A549 (cell line): Measurements from ENCODE around the gene TMEM41B. TPM values are rescaled to one million over a fixed set of nuclear protein-coding genes. Genes with fewer than 3 reads are reported as not detected.
A peak's percentile ranks its signal among the peaks of the same experiment; 100 is the strongest.

Experiments used
- ATAC-seq, 2 experiments: fragments of 200-7000 bp in 1 of 2; fragments of >200 bp in 1 of 2; cut with Nextera tagmentation in 1 of 2; cut with Tn5 transposase in 1 of 2; 3 replicates each; pipeline versions ENCODE4 v1.8.0 to v1.9.1; 2018 to 2020; ENCODE audit warnings: mild to moderate bottlenecking in 1 of 2, moderate library complexity in 1 of 2
- CTCF ChIA-PET: fragments of 300-600 bp; sonication (Branson Sonifier 250); formaldehyde crosslinking; extraction: SDS; loops from one replicate; lab custom pipeline; 2021; ENCODE audit warnings: antibody characterized with exemption, inconsistent platforms; lab: Yijun Ruan, JAX
- POLR2A ChIA-PET: fragments of 350-600 bp; formaldehyde crosslinking; extraction: SDS; loops from one replicate; lab custom pipeline; 2021; ENCODE audit warnings: antibody characterized with exemption, inconsistent platforms; lab: Yijun Ruan, JAX
- DNase-seq, 2 experiments: peaks; one replicate each; pipeline versions ENCODE4 v3.0.0 to v3.0.0-alpha.2; 2011 to 2016; ENCODE audit warnings: low read depth in 1 of 2, low spot score in 1 of 2
- FAIRE-seq: peaks from 2 replicates; lab custom pipeline; 2011; peaks lifted over from hg19 to GRCh38; lab: Jason Lieb, UNC
- H3K27ac ChIP-seq, 2 experiments: fragments of >200 bp; sonication (Bioruptor Twin); formaldehyde crosslinking; 3 replicates each; pipeline ENCODE4 v1.5.1; 2016 to 2017
- H3K4me1 ChIP-seq: fragments of >200 bp; sonication (Bioruptor Twin); formaldehyde crosslinking; 3 replicates; pipeline ENCODE4 v1.6.1; 2016
- H3K4me2 ChIP-seq: fragments of >200 bp; sonication (Bioruptor Twin); formaldehyde crosslinking; 3 replicates; pipeline ENCODE4 v1.6.1; 2016
- H3K4me3 ChIP-seq: fragments of >200 bp; sonication (Bioruptor Twin); formaldehyde crosslinking; 3 replicates; pipeline ENCODE4 v1.5.1; 2016
- H3K9me3 ChIP-seq: fragments of >200 bp; sonication (Bioruptor Twin); formaldehyde crosslinking; 3 replicates; pipeline ENCODE4 v1.6.1; 2016
- BHLHE40 ChIP-seq: IDR thresholded peaks from 2 replicates; pipeline ENCODE4 v1.6.1; 2012; ENCODE audit warnings: low read depth, low read length, inconsistent platforms
- CEBPB ChIP-seq, 2 experiments: fragments of >200 bp in 1 of 2; sonication (Bioruptor Twin) in 1 of 2; formaldehyde crosslinking in 1 of 2; IDR thresholded peaks; 2 replicates each; pipeline ENCODE4 v1.6.1; 2012 to 2016
- FOSL2 ChIP-seq, 2 experiments: fragments of 450-650 bp in 1 of 2; fragments of >200 bp in 1 of 2; sonication (Bioruptor Twin) in 1 of 2; formaldehyde crosslinking; IDR thresholded peaks; 2 replicates each; pipeline versions ENCODE4 v1.5.0 to v1.6.1; 2016 to 2020; ENCODE audit warnings: mild to moderate bottlenecking in 1 of 2, moderate library complexity in 1 of 2
- FOXS1 ChIP-seq: fragments of 250-450 bp; sonication (Bioruptor Pico); IDR thresholded peaks from 2 replicates; pipeline ENCODE4 v1.5.0; 2020; ENCODE audit warnings: mild to moderate bottlenecking, moderate library complexity
- HOXA7 ChIP-seq: fragments of 250-450 bp; sonication (Bioruptor Pico); IDR thresholded peaks from 2 replicates; pipeline ENCODE4 v1.5.0; 2020; ENCODE audit warnings: mild to moderate bottlenecking, moderate library complexity
- HOXB5 ChIP-seq: fragments of 250-450 bp; sonication (Bioruptor Pico); IDR thresholded peaks from 2 replicates; pipeline ENCODE4 v1.5.0; 2020; ENCODE audit warnings: mild to moderate bottlenecking, moderate library complexity
- JUN ChIP-seq, 2 experiments: fragments of >200 bp; sonication (Bioruptor Twin); formaldehyde crosslinking; IDR thresholded peaks; 2 replicates in 1 of 2; 3 replicates in 1 of 2; pipeline ENCODE4 v1.6.1; 2016 to 2017
- JUNB ChIP-seq: fragments of >200 bp; sonication (Bioruptor Twin); formaldehyde crosslinking; IDR thresholded peaks from 2 replicates; pipeline ENCODE4 v1.6.1; 2016
- MAFK ChIP-seq: fragments of 450-650 bp; IDR thresholded peaks from 2 replicates; pipeline ENCODE4 v1.6.1; 2014; ENCODE audit not compliant: partially characterized antibody
- PHF8 ChIP-seq: fragments of 200-600 bp; sonication (generic); IDR thresholded peaks from 2 replicates; pipeline ENCODE4 v1.6.1; 2016; ENCODE audit warnings: low read depth, mild to moderate bottlenecking, antibody characterized with exemption, moderate library complexity, borderline replicate concordance
- POLR2A ChIP-seq: IDR thresholded peaks from 2 replicates; pipeline ENCODE4 v1.6.1; 2012; ENCODE audit warnings: mild to moderate bottlenecking, low read length
- RAD21 ChIP-seq, 2 experiments: fragments of >200 bp in 1 of 2; sonication (Bioruptor Twin) in 1 of 2; formaldehyde crosslinking in 1 of 2; IDR thresholded peaks in 1 of 2; conservative IDR thresholded peaks in 1 of 2; 2 replicates in 1 of 2; 3 replicates in 1 of 2; pipeline ENCODE4 v1.6.1; 2012 to 2018; ENCODE audit warnings: inconsistent platforms in 1 of 2
- RARB ChIP-seq: fragments of 250-450 bp; sonication (Bioruptor Pico); IDR thresholded peaks from 2 replicates; pipeline ENCODE4 v1.8.0; 2021; ENCODE audit warnings: mild to moderate bottlenecking, moderate library complexity
- ZFP36 ChIP-seq: fragments of 450-650 bp; IDR thresholded peaks from 2 replicates; pipeline ENCODE4 v1.6.1; 2014; ENCODE audit warnings: borderline replicate concordance; ENCODE audit not compliant: partially characterized antibody
- WGBS: methylation state at CpG from one replicate; pipeline ENCODE4 v1.1.6; 2017; ENCODE audit errors: missing lambda C conversion rate; 5-methylcytosine and 5-hydroxymethylcytosine counted together
- polyA plus RNA-seq, 4 experiments: library from polyadenylated mRNA; depleted of rRNA in 3 of 4; stranded (reverse); fragments of >200 nt; fragmentation: RNase III in 1 of 4; extraction: RNeasy Plus Mini Kit Qiagen cat#74134 plus additional on column Dnase treatment in 1 of 4; gene quantifications; 2 replicates in 3 of 4; 3 replicates in 1 of 4; pipeline ENCODE4 v1.2.3, GENCODE V29; 2011 to 2017
- TF ChIP-seq, protein P1 (sequence below): fragments of 150-350 bp; IDR thresholded peaks from 2 replicates; pipeline ENCODE4 v1.6.1; 2014; ENCODE audit warnings: low read depth, mild to moderate bottlenecking, low read length

TMEM41B gene
- polyA plus RNA-seq, 2 of the 4 experiments (the other 2 are of a cell fraction) = 51.6 to 71.4 TPM

DNA sequence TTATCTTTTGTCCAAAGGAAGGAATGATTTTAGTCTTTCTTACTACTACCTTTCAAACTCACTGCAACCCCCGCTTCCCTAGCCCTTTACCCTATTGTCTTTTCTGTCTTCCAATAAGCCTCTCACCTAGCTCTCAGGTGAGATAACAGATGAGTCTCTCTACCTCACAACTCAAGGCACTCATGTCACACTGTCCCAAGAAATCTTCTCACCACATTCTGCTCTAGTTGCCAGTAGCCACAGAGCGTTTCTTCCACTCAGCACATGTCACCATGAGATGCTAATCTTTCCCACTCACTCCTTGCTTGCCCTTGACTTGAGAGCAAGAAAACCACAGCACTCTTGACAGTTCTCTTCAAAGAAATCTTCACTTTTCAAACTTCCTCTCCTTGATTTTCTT lies 32.7 kb upstream of the TMEM41B start:
- TF ChIP-seq PHF8 (no peak), POLR2A (no peak), MAFK (no peak), HOXA7 (CRISPR knock-in tag) (no peak), JUN (IDR thresholded peaks at IDR 0.05) (no peak), FOSL2 (IDR thresholded peaks at IDR 0.05) (no peak), FOSL2 (CRISPR knock-in tag; IDR thresholded peaks at IDR 0.05) (no peak), JUNB (no peak), HOXB5 (CRISPR knock-in tag) (no peak)
- TF ChIP-seq, protein P1, sequence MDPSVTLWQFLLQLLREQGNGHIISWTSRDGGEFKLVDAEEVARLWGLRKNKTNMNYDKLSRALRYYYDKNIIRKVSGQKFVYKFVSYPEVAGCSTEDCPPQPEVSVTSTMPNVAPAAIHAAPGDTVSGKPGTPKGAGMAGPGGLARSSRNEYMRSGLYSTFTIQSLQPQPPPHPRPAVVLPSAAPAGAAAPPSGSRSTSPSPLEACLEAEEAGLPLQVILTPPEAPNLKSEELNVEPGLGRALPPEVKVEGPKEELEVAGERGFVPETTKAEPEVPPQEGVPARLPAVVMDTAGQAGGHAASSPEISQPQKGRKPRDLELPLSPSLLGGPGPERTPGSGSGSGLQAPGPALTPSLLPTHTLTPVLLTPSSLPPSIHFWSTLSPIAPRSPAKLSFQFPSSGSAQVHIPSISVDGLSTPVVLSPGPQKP = no peak
- ATAC-seq (no peak), FAIRE-seq (no peak), DNase-seq (no peak)
- CTCF ChIA-PET = interaction anchor here (0.7 to 1.5 kb wide), 3 partner anchors 12 to 24 kb away, joined by 3 to 4 read pairs (median 3); no protein-coding TSS in a partner anchor
- POLR2A ChIA-PET = no interaction called here
- 75% methylated on average over 2 of the region's 2 CpGs for WGBS
- Histone ChIP-seq H3K9me3 (no peaks in the 10 kb centered on the region), H3K27ac (no peak overlapping the region), H3K4me2 (no peak overlapping the region), H3K4me1 (no peaks in the 10 kb centered on the region), H3K4me3 (no peak overlapping the region)

DNA sequence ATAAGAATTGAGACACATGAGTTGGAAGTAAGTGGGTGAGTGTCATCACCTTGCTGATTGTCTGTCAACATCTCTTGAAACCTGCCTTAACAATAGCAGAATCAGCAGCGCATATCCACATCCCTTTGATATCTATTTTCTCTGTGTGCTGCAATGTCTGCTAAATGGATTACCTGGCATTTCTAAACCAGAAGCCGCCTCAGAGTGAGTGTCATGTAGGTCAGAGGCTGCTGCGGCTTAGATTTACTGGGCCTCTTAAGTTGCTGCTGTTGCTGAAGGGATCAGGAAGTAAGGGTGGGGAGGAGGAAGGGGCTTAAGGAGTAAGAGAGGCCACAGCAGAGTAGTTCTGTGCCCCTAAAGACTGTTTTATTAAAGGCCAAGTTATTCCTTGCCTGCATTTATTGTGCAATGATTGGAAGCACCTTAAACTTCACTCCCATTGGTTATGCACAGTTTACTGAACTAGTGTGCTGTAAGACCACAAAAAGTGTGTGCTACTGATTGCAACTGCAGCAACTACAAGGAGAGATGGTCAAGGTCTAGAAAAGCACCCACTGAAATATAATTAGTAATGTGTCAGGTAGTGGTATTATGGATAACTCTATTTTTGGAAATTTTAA lies 29.8 kb upstream of the TMEM41B start:
- H3K27ac ChIP-seq = no peak overlapping the region
- TF ChIP-seq BHLHE40 (no peak), CEBPB (IDR thresholded peaks at IDR 0.05) (0 out of 4 replicates have a peak, but pooled peaks of 1 of the 2 experiments have one; percentile 23)
- TF ChIP-seq, all 56 proteins: peak for 1
- H3K4me1 ChIP-seq = no peaks in the 10 kb centered on the region; the same call in 2 of the 3 replicates
- CTCF ChIA-PET = no interaction called here
- FAIRE-seq = no peak
- H3K9me3 ChIP-seq = no peaks in the 10 kb centered on the region
- WGBS = 78% methylated on average over 3 of the region's 3 CpGs
- no peak overlapping the region for H3K4me3 ChIP-seq
- no peak; a peak in 1 of 6 replicates for ATAC-seq
- no peak for DNase-seq
- no peak overlapping the region for H3K4me2 ChIP-seq
- POLR2A ChIA-PET = no interaction called here

DNA sequence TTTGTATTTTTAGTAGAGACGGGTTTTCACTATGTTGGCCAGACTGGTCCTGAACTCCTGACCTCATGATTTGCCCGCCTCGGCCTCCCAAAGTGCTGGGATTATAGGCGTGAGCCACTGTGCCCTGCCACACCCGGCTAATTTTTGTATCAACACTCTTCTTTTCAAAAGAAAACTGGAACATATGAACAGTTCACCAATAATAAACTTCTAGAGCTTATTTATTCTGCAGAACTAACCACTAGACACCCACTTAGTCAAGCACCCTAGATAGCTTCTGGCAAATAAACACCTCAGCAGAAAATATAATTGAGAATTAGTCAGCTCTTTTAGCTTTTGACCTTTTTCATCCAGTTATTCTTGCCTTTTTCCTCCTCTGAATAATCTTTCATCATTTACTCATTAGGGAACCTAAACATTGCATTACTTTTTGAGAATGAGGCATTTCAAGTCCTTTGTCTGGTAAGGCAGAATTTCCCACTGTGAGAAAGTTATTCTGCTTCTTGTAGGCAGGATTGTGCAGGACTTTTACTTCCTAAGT lies 27.3 kb upstream of the TMEM41B start:
- ATAC-seq (no peak), DNase-seq (no peak), FAIRE-seq (no peak)
- TF ChIP-seq MAFK = peak; percentile 40
- TF ChIP-seq RAD21 (conservative IDR thresholded peaks at IDR 0.05 in 1 of 2, IDR thresholded peaks at IDR 0.05 in 1 of 2) = no peak
- ChIA-PET POLR2A (no interaction called here), CTCF (interaction anchor here (0.6 to 1.3 kb wide), 5 partner anchors 11 to 176 kb away, joined by 3 to 4 read pairs (median 3); no protein-coding TSS in a partner anchor)
- Histone ChIP-seq H3K4me1 (no peaks in the 10 kb centered on the region; the same call in 2 of the 3 replicates), H3K27ac (no peak overlapping the region), H3K4me2 (no peak overlapping the region), H3K9me3 (no peaks in the 10 kb centered on the region), H3K4me3 (no peak overlapping the region)
- WGBS = 60% methylated on average over 5 of the region's 5 CpGs

DNA sequence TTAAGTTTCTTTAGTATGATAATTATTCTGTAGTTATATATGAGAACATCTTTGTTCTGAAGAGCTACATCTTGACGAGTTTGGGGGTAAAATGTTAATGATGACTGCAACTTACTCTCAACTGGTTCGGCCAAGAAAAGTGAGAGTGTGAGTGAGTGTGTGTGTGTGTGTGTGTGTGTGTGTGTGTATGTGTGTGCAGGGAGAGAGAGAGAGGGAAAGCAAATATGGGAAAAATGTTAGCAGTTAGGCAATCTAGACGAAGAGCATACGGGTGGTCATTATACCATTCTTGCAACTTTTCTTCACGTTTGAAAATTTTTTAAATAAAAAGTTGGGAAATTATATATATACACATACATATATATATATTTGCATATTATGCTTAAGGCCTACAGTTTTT lies 18.3 kb upstream of the TMEM41B start:
- no peak for ATAC-seq
- no peak overlapping the region for H3K4me2 ChIP-seq

More for the DNA sequence above, 18.3 kb upstream of the TMEM41B start:
- POLR2A ChIA-PET = no interaction called here
- Histone ChIP-seq H3K4me1 (no peaks in the 10 kb centered on the region), H3K9me3 (no peaks in the 10 kb centered on the region), H3K4me3 (no peak overlapping the region), H3K27ac (no peak overlapping the region)
- TF ChIP-seq ZFP36 (no peak), RARB (CRISPR knock-in tag) (no peak), FOXS1 (CRISPR knock-in tag) (no peak)
- CTCF ChIA-PET = interaction anchor here (0.6 kb wide), 2 partner anchors 24 to 116 kb away, joined by 3 read pairs; no protein-coding TSS in a partner anchor
- no peak for DNase-seq
- 70% methylated on average over 5 of the region's 5 CpGs for WGBS
- FAIRE-seq = no peak
